Neural crest cell (in vitro differentiated cells): Measurements from ENCODE around the gene KCNIP4. TPM values are rescaled to one million over a fixed set of nuclear protein-coding genes. Genes with fewer than 3 reads are reported as not detected.
A peak's percentile ranks its signal among the peaks of the same experiment; 100 is the strongest.

ENCODE experiments used
- DNase-seq: peaks from one replicate; pipeline ENCODE4 v3.0.0; 2021; ENCODE audit warnings: low read depth, mixed read lengths, low spot score
- H3K27ac Mint-ChIP-seq: one replicate; pipeline ENCODE4 v1.8.0; 2021; ENCODE audit warnings: mild to moderate bottlenecking, mixed read lengths; ENCODE audit not compliant: unreplicated experiment
- H3K27me3 Mint-ChIP-seq: 2 replicates; pipeline ENCODE4 v1.8.0; 2021; ENCODE audit warnings: low read depth, mild to moderate bottlenecking, mixed read lengths
- H3K36me3 Mint-ChIP-seq: 2 replicates; pipeline ENCODE4 v1.8.0; 2021; ENCODE audit warnings: low read depth, mild to moderate bottlenecking, mixed read lengths
- H3K4me1 Mint-ChIP-seq: 2 replicates; pipeline ENCODE4 v1.8.0; 2021; ENCODE audit warnings: mixed read lengths
- H3K4me3 Mint-ChIP-seq: one replicate; pipeline ENCODE4 v1.8.0; 2021; ENCODE audit warnings: mild to moderate bottlenecking, mixed read lengths
- H3K9me3 Mint-ChIP-seq: 2 replicates; pipeline ENCODE4 v1.8.0; 2021; ENCODE audit warnings: mixed read lengths
- CTCF ChIP-seq: fragments of 200-600 bp; sonication (generic); conservative IDR thresholded peaks from 2 replicates; pipeline ENCODE4 v1.5.0; 2021; ENCODE audit warnings: antibody characterized with exemption, mild to moderate bottlenecking
- total RNA-seq: library from RNA; stranded (reverse); gene quantifications from 2 replicates; pipeline ENCODE4 v1.2.1, GENCODE V29; 2021

Gene KCNIP4
- total RNA-seq, 1 donor from 2014 or later: 0.33 TPM

DNA sequence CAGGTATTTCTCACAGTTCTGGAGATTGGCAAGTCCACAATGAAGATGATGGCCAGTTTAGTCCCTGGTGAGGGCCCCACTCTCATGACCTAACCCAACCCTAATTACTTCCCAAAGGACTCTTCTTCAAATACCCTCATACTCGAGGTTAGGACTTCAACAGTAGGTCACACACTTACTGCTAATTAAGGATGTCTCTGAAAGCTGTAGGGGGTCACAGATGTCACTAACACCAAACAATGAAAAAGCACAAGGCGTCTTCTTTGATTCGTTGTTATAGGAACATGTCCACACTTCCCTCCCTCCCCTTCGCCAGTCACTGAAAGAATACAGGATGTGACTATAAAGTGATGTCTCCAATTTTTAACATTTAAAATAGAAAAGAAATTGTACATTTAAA is 938.6 kb downstream of the KCNIP4 start:
- DNase-seq: no peak
- peaks cover 19% of the 10 kb centered on the region for H3K4me1 Mint-ChIP-seq
- no peaks in the 10 kb centered on the region for H3K36me3 Mint-ChIP-seq
- H3K4me3 Mint-ChIP-seq: peak overlapping the region; percentile 20
- peaks cover 11% of the 10 kb centered on the region for H3K27me3 Mint-ChIP-seq
- TF ChIP-seq CTCF: no peak
- H3K9me3 Mint-ChIP-seq: no peaks in the 10 kb centered on the region
- no peak overlapping the region for H3K27ac Mint-ChIP-seq

DNA sequence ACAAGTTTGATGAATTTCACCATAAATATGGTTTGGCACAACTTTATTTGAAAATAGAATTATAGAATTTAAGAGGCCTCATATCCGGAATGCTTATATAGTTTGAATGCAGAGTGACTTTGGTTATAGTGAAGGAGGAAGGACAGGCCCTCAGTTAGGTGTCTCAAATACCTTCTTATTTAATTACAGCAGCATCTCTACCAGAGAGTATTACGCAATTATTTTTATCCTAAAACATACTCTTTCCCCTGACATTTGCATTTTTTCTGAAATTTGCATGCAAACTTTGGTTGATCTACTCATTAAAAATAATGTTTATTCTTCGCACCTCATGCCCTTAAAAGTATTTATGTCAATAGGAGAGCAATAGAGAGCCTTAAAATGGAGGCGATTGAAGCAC is 942.9 kb downstream of the KCNIP4 start:
- TF ChIP-seq CTCF: no peak
- Mint-ChIP-seq H3K36me3 (no peaks in the 10 kb centered on the region), H3K4me3 (no peak overlapping the region), H3K27me3 (peaks cover 4% of the 10 kb centered on the region), H3K9me3 (no peaks in the 10 kb centered on the region), H3K4me1 (peaks cover 33% of the 10 kb centered on the region), H3K27ac (no peak overlapping the region)
- DNase-seq: no peak

DNA sequence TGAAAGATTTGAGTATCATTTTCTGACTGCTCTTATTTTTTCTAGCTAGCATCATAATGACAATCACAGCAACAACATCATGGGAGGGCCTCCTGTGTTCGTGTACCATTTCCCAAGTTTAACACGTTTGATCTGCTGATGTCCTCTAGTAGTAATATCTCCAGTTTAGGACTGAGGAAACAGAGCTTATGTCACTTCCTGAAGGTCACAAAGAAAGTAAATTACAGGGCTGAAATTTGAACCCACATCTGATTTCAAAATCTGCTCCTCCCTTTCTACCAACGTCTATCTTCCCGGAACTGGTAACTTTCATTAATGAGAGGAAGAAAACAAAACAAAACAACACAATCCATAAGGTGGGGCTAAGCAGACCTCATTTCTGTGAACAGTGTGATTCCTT is 945.6 kb downstream of the KCNIP4 start:
- TF ChIP-seq CTCF: no peak
- no peaks in the 10 kb centered on the region for H3K9me3 Mint-ChIP-seq
- H3K36me3 Mint-ChIP-seq: no peaks in the 10 kb centered on the region
- H3K4me1 Mint-ChIP-seq: peaks cover 18% of the 10 kb centered on the region
- H3K27me3 Mint-ChIP-seq: peaks cover 4% of the 10 kb centered on the region
- no peak for DNase-seq
- no peak overlapping the region for H3K4me3 Mint-ChIP-seq
- H3K27ac Mint-ChIP-seq: peak overlapping the region; percentile 5

- DNase-seq: no peak
- no peak for TF ChIP-seq CTCF
- H3K27me3 Mint-ChIP-seq: peaks cover 4% of the 10 kb centered on the region
- H3K4me3 Mint-ChIP-seq: no peak overlapping the region
- no peak overlapping the region for H3K27ac Mint-ChIP-seq
- H3K36me3 Mint-ChIP-seq: no peaks in the 10 kb centered on the region
- H3K9me3 Mint-ChIP-seq: no peaks in the 10 kb centered on the region
- peaks cover 18% of the 10 kb centered on the region for H3K4me1 Mint-ChIP-seq
Measured at GRCh38 chr4:21002286-21002685, 946.3 kb downstream of the KCNIP4 start.

DNA sequence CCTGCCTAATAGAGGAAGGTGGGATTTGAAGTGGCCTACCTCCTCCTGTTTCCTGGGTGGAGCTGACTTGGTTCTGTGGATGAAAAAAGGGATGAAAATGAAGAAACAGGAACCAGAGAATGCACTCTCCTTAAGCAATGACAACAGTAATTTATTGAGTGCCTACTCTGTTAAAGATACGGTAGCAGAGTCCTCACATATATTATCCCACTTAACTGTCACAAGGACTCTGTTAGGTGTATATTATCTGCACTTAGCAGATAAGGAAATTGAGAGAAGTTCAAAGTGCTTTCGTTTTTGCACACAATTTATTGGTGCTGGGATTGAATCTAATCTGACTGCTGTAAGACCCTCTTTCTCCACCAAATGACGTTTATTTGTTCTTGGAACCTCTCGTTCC is 947.1 kb downstream of the KCNIP4 start:
- Mint-ChIP-seq H3K4me3 (no peak overlapping the region), H3K27ac (no peak overlapping the region), H3K4me1 (peaks cover 18% of the 10 kb centered on the region), H3K27me3 (peaks cover 2% of the 10 kb centered on the region), H3K9me3 (no peaks in the 10 kb centered on the region), H3K36me3 (no peaks in the 10 kb centered on the region)
- no peak for TF ChIP-seq CTCF
- no peak for DNase-seq

DNA sequence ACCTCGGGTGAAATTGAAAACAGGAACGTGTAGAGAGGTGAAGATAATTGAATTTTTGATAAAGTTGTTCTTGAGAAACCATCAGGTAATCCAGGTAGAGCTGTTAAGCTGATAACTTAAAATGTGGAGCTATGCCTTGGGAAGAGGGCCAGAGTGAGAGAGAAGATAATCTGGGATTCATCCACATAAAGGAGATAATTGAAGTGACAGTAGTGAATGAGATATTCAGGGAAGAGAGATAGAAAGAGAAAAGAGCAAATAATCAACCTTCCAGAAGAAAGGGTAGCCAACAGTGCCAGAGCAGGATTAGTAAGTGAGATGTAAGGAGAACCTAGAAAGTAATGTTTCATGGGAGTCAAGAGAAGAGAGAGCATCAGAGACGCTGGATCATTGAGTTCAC is 950.7 kb downstream of the KCNIP4 start:
- no peak for TF ChIP-seq CTCF
- Mint-ChIP-seq H3K9me3 (no peaks in the 10 kb centered on the region), H3K27me3 (no peaks in the 10 kb centered on the region)

More for the DNA sequence above, 950.7 kb downstream of the KCNIP4 start:
- peaks cover 14% of the 10 kb centered on the region for H3K4me1 Mint-ChIP-seq
- no peak overlapping the region for H3K27ac Mint-ChIP-seq
- no peak for DNase-seq
- no peak overlapping the region for H3K4me3 Mint-ChIP-seq
- H3K36me3 Mint-ChIP-seq: no peaks in the 10 kb centered on the region
